OCI-M2 (cell line): Measurements from ENCODE around the gene XRN2.
"Not testable (repeated sequence)": the region's sequence is repeated elsewhere in the genome, so short reads cannot be mapped to it uniquely, and the experiment has no call there.

Source experiments
- DNase-seq: peaks from one replicate; lab custom pipeline; 2025; ENCODE audit not compliant: unreplicated experiment; lab: John Stamatoyannopoulos, UW

Gene XRN2

DNA sequence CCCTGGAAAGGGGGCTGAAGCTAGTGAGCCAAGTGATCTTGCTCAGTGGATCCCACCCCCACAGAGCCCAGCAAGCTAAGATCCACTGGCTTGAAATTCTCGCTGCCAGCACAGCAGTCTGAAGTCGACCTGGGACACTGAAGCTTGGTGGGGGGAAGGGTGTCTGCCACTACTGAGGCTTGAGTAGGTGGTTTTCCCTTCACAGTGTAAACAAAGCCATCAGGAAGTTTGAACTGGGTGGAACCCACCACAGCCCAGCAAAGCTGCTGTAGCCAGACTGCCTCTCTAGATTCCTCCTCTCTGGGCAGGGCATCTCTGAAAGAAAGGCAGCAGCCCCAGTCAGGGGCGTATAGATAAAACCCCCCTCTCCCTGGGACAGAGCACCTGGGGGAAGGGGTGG, 110.9 kb downstream of the XRN2 start:
- not testable (repeated sequence) for DNase-seq

DNA sequence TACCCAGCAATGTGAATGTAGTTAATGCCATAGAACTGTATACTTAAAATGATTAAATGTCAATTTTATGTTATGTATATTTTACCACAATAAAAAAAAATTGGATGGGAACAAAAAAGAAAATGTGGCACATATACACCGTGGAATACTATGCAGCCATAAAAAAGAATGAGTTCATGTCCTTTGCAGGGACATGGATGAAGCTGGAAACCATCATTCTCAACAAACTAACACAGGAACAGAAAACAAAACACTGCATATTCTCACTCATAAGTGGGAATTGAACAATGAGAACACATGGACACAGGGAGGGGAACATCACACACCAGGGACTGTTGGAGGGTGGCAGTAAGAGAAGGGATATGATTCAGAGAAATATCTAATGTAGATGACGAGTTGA, 116.0 kb downstream of the XRN2 start:
- DNase-seq = not testable (repeated sequence)

DNA sequence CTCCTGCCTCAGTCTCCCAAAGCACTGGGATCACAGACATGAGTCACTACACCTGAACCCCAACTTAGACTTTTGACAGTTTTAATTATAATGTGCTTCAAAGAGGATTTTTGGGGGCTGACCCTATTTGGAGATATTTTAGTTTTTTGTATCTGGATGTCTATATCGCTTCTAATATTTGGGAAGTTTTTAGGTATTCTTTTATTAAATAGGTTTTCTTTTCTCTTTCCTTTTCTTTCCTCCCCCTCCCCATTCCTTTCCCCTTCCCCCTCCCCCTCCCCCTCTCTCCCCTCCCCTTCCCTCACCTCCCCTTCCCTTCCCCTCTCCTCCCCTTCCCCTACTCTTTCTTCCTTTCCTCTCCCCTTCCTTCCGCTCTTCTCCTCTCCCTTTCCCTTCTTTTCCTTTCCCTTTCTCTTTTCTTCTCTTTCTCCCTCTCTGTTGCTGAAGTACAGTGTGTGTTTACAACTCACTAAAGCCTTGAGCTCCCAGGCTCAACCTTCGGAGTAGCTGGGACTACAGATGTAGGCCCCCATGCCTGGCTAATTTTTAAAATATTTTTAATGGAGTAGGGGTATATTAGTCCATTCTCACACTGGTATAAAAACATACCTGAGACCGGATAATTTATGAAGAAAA, 118.6 kb downstream of the XRN2 start:
- DNase-seq = no peak

DNA sequence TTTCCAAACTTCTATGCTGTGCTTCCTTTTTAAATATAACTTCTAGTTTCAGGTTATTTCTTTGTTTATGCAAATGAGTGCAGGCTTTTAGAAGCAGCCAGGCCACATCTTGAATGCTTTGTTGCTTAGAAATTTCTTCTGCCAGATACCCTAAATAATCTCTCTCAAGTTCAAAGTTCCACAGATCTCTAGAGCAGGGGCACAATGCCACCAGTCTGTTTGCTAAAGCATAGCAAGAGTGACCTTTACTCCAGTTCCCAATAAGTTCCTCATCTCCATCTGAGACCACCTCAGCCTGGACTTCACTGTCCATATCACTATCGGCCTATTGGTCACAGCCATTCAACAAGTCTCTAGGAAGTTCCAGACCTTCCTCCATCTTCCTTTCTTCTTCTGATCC, 120.6 kb downstream of the XRN2 start:
- not testable (repeated sequence) for DNase-seq

DNA sequence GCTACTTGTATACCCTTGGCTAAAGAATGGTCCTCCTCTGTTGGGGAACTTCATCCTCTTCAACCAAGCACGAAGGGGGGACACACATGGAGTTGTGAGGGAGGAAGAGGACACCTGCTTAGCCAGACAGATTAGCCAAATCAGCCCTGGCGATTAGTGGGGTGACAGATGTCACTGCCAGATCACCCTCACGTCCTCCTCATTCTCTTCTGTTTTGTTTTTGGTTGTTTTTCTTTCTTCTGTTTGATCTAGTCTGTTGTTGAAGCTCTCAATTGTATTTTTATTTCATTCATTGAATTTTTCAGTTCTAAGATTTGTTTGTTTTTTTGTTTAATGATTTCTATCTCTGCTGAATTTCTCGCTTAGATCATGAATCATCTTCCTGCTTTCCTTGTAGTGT, 121.7 kb downstream of the XRN2 start:
- no peak for DNase-seq

DNA sequence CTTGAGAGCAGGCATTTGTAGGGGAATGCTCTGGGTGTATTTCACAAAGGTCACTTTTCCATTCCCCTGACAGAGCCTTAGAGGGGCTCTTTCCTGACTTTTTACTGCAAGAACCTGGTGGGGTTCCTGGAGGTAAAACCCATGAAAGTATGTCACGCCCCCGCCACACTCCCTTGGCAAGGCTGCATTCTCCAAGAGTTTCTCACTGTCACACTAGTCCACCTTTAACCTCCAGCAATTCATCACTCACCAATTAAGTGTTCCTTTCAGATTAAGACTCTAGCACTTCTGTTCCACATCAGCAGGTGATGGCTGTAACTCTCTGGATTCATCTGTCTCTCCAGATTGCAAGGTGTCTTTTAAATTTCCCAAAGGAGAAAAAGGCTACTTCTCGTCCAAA, 126.9 kb downstream of the XRN2 start:
- no peak for DNase-seq

DNA sequence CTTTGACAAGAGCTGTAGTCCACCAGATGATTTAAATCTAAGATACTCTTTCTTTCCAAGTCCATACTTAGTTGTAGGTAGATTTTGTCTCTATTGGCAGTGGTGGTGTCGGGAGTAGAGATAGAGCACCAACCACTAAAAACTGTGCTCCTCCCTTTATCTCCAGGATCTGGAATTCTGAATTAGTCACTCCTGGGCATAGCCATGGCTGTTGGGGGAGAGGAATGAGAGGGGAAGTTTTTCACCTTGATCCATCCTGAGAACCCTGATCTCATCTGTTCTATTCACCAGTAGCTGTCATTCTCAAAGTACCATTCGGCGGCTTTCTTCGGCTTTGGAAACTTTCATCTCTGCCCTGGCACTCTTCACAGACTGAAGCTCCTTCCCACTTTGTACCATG, 129.8 kb downstream of the XRN2 start:
- DNase-seq = no peak

DNA sequence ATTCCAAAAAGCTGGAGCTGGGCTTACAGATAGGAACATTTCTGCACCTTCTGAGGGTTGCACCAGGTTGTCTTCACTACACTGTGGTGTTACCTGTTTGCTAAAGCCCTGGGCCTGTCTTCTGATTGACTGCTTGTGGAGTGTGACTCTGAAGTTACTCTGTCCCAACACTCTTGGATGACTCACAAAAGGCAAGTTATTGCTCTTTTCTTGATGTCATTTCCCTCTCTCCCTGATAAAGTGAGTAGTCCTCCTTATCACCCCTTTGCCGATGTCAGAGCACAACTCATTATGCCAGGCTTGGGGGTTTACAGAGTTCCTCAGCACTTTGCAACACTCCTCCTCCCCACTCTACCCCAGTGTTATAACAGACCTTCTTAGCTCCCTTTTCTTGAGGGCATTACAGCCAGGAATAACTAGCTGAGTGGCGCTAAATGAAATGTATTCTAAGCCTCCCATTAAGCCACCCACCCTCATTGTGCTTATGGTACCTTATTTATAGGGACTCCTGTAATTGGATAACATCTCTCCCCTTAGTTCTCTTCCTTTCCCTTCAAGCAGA, 130.3 kb downstream of the XRN2 start:
- DNase-seq = no peak

DNA sequence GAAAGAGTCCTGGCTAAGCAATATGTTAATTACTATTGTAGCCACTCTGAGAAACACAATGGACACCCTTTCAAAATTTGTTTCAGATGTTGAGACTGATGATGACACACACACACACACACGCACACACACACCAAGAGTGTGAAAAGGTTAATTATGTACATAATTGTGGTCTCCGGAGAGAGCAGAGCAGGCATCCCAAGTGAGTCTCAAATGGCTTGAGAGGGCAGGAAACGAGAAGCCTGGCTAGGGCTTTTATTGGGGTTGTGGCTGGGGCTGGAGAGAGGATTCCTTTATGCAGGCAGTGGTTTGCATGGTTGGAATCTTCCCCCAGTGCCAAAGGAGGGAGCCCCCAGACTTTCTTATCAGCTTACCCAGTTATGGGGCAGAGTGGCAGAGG, 132.4 kb downstream of the XRN2 start:
- DNase-seq = no peak

DNA sequence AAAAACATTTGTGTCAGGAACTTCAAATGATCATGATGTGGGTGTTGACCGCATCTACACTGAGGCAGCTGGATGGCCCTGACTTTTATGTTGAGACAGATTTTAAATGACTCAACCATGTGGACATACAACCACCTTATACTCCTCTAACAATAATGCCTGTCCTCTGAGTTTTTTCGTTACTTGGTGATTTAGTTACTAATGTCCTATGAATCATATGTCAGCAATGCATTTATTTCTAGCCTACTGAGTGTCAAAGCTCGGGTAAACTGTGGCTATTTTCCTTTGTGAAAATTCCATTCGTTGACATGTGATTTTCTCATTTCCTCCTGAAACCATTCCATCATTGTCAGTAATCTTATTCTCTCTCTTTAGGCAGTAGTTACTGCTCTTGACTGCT, 133.1 kb downstream of the XRN2 start:
- no peak for DNase-seq

DNA sequence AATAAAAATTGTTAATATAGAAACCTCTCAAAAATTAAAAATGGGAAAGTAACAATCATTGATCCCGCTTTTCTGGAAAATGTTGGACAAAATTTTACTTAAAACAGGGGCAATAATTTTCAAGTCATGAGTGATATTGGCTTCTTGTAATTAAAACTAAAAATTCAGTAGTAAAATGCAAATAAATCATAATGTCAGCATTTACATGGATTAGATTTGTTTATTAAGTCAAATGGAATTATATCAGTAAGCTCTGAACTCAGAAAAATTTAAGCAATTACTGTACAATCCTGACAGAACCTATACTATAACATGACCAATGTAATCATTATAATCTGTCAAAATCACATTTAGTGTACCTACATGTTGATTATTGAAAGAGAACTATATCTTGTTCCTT, 134.1 kb downstream of the XRN2 start:
- DNase-seq = no peak

DNA sequence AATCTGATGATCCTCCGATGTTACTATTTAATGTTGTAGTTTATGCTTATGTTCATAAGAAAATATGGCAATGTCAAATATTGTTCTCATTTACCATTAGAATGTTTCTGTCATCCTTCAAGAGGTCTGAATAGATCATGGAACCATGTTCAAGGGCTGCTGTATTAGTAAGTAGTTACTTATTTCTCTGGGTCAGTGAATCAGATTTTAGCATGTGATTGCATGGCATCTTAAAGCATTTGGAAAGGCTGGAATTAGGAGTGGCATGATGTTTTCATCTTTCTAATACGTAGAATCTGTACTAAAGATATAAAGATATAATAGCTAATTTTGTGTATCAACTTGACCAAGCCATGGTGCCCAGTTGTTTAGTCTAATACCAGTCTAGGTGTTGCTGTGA, 134.7 kb downstream of the XRN2 start:
- no peak for DNase-seq
